ENCODE results near the gene REEP5. TPM values are rescaled to one million over a fixed set of nuclear protein-coding genes. Genes with fewer than 3 reads are reported as not detected.

Gene REEP5
- total RNA-seq, 2 experiments from 2014 or later = 38.0 to 40.6 TPM

DNA sequence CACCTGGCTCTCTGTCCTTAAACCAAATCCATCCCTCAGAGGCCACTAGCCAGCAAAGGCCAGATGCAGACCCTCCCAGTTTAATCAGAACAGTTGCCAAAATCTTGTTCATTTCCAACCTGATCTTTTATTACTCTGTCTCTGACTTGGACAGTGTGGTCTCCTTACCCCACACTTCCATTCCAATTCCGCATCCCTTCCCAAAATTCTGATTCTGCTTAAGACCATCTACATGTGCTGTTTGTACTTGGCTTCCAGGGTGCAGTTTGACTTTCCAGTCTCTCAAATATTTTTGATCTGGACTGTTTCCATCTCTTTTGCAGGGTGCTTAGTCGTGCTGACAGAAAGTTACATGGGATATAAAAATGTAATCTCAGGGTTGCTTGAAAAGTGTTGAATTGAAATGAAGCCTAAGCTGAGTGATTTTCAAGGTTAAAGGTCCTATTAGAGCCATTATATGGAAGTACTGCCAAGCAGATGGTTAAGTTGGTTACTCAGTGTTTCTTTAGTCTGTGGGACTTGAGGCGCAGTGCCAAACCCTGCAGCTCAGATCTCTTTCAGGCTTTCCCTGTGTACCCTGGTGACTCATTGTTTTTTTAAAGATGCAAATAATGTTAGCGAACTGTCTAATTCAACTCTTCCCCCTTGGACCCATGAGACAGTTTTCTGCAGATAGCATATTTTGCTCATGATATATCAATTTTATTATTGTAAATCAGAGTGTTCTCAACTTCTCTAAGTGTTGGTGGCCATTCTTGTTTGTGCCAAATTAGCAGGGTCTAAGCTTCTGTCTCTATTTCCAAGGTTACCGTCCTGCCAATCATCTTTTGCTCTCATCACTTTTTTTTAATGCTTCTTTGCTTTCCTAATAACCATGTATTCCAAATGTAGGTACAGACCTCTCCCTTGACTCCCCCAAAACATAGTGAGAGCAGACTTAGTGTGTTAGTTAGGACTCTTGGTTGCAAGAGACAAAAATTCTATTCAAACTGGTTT, 36.4 kb upstream of the REEP5 start:
- Mint-ChIP-seq H3K4me3 (no peak overlapping the region), H3K27ac (no peak overlapping the region), H3K36me3 (ENCODE audit: low read depth) (no peaks in the 10 kb centered on the region), H3K9me3 (no peaks in the 10 kb centered on the region), H3K4me1 (ENCODE audit: low read depth) (peaks cover 22% of the 10 kb centered on the region), H3K27me3 (peaks cover 1% of the 10 kb centered on the region)
- POLR2A ChIA-PET = no interaction called here
- ATAC-seq = peak; percentile 77
- peak; percentile 52 for DNase-seq
- TF ChIP-seq, protein P1, sequence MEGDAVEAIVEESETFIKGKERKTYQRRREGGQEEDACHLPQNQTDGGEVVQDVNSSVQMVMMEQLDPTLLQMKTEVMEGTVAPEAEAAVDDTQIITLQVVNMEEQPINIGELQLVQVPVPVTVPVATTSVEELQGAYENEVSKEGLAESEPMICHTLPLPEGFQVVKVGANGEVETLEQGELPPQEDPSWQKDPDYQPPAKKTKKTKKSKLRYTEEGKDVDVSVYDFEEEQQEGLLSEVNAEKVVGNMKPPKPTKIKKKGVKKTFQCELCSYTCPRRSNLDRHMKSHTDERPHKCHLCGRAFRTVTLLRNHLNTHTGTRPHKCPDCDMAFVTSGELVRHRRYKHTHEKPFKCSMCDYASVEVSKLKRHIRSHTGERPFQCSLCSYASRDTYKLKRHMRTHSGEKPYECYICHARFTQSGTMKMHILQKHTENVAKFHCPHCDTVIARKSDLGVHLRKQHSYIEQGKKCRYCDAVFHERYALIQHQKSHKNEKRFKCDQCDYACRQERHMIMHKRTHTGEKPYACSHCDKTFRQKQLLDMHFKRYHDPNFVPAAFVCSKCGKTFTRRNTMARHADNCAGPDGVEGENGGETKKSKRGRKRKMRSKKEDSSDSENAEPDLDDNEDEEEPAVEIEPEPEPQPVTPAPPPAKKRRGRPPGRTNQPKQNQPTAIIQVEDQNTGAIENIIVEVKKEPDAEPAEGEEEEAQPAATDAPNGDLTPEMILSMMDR (IDR thresholded peaks at IDR 0.05) = no peak
- CTCF ChIA-PET = no interaction called here
- intact Hi-C loops (cut with micrococcal nuclease) = no loop called here

DNA sequence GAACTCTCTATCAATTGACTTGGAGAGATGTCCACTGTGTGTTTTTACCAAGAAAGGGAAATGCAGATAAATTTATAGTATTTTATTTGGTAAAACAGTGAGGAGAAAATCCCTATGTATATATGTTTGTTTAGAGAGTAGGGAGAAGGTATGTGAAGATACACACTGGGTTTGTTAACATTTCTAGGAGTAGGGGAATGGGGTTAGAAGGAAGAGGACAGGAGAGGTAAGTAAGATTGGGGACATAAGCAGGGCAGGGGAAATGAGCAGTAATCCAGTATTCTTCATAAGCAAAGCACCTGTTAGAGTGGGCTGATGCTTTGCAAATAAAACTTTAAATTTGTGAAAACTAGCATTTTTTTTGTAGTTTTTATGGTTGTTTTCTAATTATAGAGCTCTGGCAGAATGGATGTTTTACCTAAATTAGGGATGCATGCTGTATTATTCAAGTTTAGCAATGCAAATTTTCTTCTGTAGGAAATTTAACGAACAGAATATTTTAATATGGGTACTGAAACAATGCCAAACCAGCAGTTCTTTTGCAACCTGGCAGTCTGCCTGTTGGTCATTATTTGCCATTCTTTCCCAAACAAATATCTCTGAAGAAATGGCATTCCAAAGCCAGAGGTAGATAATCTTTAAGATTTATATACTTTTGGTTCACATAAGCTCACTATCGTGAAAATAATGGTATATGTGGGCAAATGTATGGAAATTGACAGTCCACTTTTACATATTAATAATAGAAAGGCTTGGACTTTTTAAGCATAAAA, 35.2 kb upstream of the REEP5 start:
- ATAC-seq (no peak), DNase-seq (no peak)
- ChIA-PET CTCF (no interaction called here), POLR2A (no interaction called here)
- no peak overlapping the region for H3K27ac Mint-ChIP-seq
- peaks cover 16% of the 10 kb centered on the region for H3K4me1 Mint-ChIP-seq (ENCODE audit: low read depth)
- H3K4me3 Mint-ChIP-seq = no peak overlapping the region
- H3K27me3 Mint-ChIP-seq = peaks cover 1% of the 10 kb centered on the region
- no peaks in the 10 kb centered on the region for H3K36me3 Mint-ChIP-seq (ENCODE audit: low read depth)
- TF ChIP-seq, protein P1 (IDR thresholded peaks at IDR 0.05) = no peak
- intact Hi-C loops (cut with micrococcal nuclease) = no loop called here
- no peaks in the 10 kb centered on the region for H3K9me3 Mint-ChIP-seq

DNA sequence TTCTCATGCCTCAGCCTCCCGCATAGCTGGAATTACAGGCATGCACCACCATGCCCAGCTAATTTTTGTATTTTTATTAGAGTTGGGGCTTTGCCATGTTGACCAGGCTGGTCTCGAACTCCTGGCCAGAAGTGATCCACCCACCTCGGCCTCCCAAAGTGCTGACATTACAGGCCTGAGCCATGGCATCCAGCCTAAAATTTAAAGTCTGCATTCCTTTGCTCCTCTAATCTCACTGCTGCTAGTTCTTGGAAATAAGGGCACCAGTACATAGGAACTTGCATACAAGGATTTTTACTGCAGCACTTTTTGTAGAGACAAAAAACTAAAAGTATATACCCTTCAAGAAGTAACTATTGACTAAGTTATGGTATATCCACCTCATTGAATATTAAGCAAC, 34.6 kb upstream of the REEP5 start:
- no peak for DNase-seq
- Mint-ChIP-seq H3K27ac (no peak overlapping the region), H3K36me3 (ENCODE audit: low read depth) (no peaks in the 10 kb centered on the region), H3K27me3 (peaks cover 1% of the 10 kb centered on the region), H3K4me1 (ENCODE audit: low read depth) (peaks cover 16% of the 10 kb centered on the region), H3K4me3 (no peak overlapping the region), H3K9me3 (no peaks in the 10 kb centered on the region)
- TF ChIP-seq, protein P1 (IDR thresholded peaks at IDR 0.05) = no peak
- CTCF ChIA-PET = no interaction called here
- no peak for ATAC-seq
- intact Hi-C loops (cut with micrococcal nuclease) = no loop called here
- POLR2A ChIA-PET = no interaction called here

DNA sequence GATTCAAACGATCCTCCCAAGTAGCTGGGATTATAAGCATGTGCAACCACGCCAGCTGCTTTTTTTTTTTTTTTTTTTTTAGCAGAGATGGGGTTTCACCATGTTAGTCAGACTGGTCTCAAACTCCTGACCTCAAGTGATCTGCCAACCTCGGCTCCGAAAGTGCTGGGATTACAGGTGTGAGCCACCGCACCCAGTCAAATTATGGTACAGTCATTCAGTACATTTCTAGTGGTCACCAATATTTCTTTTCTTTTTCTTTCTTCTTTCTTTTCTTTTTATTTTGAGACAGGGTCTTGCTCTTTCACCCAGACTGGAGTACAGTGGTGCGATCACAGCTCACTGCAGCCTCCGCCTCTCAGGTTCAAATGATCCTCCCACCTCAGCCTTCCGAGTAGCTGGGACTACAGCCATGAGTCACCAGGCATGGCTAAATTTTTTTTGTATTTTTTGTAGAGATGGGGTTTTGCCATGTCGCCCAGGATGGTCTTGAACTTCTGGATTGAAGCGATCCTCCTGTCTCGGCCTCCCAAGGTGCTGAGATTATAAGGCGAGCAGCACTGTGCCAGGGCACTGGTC, 29.2 kb upstream of the REEP5 start:
- no peak overlapping the region for H3K27ac Mint-ChIP-seq
- peak; percentile 76 for ATAC-seq
- POLR2A ChIA-PET = no interaction called here

More for the DNA sequence above, 29.2 kb upstream of the REEP5 start:
- H3K27me3 Mint-ChIP-seq = no peaks in the 10 kb centered on the region
- H3K4me1 Mint-ChIP-seq (ENCODE audit: low read depth) = no peaks in the 10 kb centered on the region
- CTCF ChIA-PET = interaction anchor here (1.2 kb wide), 1 partner anchor 12 kb away, joined by 3 read pairs; no protein-coding TSS in a partner anchor
- TF ChIP-seq, protein P1 (IDR thresholded peaks at IDR 0.05) = no peak
- no peaks in the 10 kb centered on the region for H3K36me3 Mint-ChIP-seq (ENCODE audit: low read depth)
- no peak overlapping the region for H3K4me3 Mint-ChIP-seq
- no peaks in the 10 kb centered on the region for H3K9me3 Mint-ChIP-seq
- peak; percentile 63 for DNase-seq
- intact Hi-C loops (cut with micrococcal nuclease) = no loop called here

Data from activated CD8-positive, alpha-beta T cell treated with anti-CD3 and anti-CD28 coated beads for 36 hours (primary cell).